GM21367 (cell line): ENCODE results near the gene SLC5A5.
"Not testable (repeated sequence)": the region's sequence is repeated elsewhere in the genome, so short reads cannot be mapped to it uniquely, and the experiment has no call there.

ENCODE experiments used
- ATAC-seq: cut with Tn5 transposase; IDR thresholded peaks from one replicate; pipeline ENCODE4 v1.9.1; 2021; ENCODE audit not compliant: unreplicated experiment

SLC5A5 gene

GRCh38 chr19:17918151-17918550 is 46.4 kb downstream of the SLC5A5 start:
- not testable (repeated sequence) for ATAC-seq

GRCh38 chr19:17919122-17919521 is 47.4 kb downstream of the SLC5A5 start:
- ATAC-seq: not testable (repeated sequence)

GRCh38 chr19:17920527-17920926 is 48.8 kb downstream of the SLC5A5 start:
- ATAC-seq: no peak

GRCh38 chr19:17922138-17922537 is 50.4 kb downstream of the SLC5A5 start:
- no peak for ATAC-seq

- no peak for ATAC-seq
Observed at GRCh38 chr19:17926044-17926443, 54.3 kb downstream of the SLC5A5 start.

GRCh38 chr19:17929056-17929455 is 57.3 kb downstream of the SLC5A5 start:
- no peak for ATAC-seq

GRCh38 chr19:17931532-17932191 is 59.9 kb downstream of the SLC5A5 start:
- no peak for ATAC-seq

GRCh38 chr19:17932485-17933338 is 61.0 kb downstream of the SLC5A5 start, which contains the start of gene CCDC124:
CCDC124 (plus strand) TSS chr19:17933015; CDS start chr19:17936421, 3,406 bp downstream.
- ATAC-seq: peak; percentile 64

- no peak for ATAC-seq
Observed at GRCh38 chr19:17933414-17934129, 61.8 kb downstream of the SLC5A5 start.

- no peak for ATAC-seq
Observed at GRCh38 chr19:17936379-17936778, 64.6 kb downstream of the SLC5A5 start.

GRCh38 chr19:17937371-17937900 is 65.7 kb downstream of the SLC5A5 start:
- ATAC-seq: no peak

- no peak for ATAC-seq
Observed at GRCh38 chr19:17938092-17938845, 66.5 kb downstream of the SLC5A5 start.

GRCh38 chr19:17942181-17942580 is 70.4 kb downstream of the SLC5A5 start:
- ATAC-seq: no peak

- no peak for ATAC-seq
Observed at GRCh38 chr19:17942582-17943273, 71.0 kb downstream of the SLC5A5 start.

- ATAC-seq: no peak
Observed at GRCh38 chr19:17943274-17944221, 71.8 kb downstream of the SLC5A5 start.

GRCh38 chr19:17944301-17944700 is 72.6 kb downstream of the SLC5A5 start:
- ATAC-seq: no peak
